GM12874 (cell line): ENCODE data around the gene LRRK1.

Experiments used
- TF ChIP-seq, protein P1 (sequence below): IDR thresholded peaks from 2 replicates; pipeline ENCODE4 v1.5.1; 2011; ENCODE audit warnings: low read depth, mild to moderate bottlenecking, control low read depth, low read length, moderate library complexity; ENCODE audit not compliant: insufficient read depth

Gene LRRK1

DNA sequence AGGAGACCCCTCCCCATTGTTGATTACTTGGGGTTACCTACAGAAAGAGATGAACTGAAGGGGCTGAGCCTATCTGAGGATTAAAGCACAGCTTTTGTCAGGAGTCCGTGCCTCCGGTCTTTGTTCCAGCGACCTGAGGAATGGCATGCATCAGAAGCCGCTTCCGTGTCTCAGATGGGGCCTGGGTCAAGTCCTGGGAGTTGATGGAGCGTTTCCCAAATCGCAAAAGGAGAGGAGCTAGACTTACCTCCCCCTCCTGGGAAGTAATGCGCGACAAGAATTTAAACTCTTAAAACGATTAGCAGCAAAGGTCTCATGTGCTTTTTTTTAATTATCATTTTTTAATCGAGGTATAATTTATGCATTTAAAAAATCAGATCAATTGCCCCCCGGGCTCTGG lies 40.5 kb upstream of the LRRK1 start:
- TF ChIP-seq, protein P1, sequence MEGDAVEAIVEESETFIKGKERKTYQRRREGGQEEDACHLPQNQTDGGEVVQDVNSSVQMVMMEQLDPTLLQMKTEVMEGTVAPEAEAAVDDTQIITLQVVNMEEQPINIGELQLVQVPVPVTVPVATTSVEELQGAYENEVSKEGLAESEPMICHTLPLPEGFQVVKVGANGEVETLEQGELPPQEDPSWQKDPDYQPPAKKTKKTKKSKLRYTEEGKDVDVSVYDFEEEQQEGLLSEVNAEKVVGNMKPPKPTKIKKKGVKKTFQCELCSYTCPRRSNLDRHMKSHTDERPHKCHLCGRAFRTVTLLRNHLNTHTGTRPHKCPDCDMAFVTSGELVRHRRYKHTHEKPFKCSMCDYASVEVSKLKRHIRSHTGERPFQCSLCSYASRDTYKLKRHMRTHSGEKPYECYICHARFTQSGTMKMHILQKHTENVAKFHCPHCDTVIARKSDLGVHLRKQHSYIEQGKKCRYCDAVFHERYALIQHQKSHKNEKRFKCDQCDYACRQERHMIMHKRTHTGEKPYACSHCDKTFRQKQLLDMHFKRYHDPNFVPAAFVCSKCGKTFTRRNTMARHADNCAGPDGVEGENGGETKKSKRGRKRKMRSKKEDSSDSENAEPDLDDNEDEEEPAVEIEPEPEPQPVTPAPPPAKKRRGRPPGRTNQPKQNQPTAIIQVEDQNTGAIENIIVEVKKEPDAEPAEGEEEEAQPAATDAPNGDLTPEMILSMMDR = no peak

DNA sequence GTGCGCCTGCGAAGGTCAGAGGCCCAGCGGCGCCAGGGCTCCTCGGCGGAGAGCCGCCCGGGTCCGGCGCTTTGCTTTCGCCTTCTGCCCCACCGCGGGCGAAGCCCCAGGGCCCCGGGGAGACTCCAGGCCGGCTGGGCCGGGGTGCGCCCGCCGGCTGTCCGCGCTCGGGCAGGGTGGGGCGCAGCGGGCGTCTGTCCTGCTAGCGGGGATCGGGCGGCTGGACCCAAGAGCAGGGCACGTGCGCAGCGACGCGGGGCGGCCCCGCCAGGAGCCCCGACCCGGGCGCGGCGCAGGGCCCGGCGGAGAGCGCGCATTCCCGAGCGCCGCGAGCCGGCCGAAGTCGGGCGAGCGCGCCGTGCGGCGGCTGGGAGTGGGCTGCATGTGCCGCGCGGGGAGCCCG lies 40.1 kb upstream of the LRRK1 start:
- TF ChIP-seq, protein P1 = no peak

DNA sequence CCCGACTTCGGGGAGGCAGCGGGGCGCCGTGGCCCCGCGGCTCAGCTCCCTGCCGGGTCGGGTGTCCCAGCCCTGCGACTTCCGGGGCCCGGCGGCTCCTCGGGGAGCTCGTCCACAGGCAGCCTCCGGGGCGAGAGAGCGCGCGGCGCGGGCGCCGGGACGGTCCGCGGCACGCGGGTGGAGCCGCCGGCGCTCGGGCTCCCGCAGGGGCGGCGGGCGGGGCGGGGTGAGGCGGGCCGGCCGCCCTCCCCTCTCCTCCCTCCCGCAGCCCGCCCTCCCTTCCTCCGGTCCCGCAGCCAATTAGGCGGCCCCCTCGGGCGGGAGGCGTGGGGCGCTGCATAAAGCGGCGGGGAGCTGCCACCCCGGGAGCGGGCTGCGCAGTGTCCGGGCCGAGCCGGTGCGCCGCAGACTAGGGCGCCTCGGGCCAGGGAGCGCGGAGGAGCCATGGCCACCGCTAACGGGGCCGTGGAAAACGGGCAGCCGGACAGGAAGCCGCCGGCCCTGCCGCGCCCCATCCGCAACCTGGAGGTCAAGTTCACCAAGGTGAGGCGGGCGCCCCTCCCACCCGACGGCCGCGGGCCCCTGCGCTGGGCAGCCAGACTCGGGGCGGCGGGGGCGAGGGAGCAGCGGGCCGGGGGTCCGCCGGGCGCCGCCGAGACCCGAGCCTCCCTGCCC lies 39.6 kb upstream of the LRRK1 start, which contains the start of gene ALDH1A3:
Gene ALDH1A3, plus strand, starts transcription at position 368 of the 675 bp plus-strand sequence. Its CDS starts 77 bp downstream, at position 445.
- TF ChIP-seq, protein P1 = no peak

DNA sequence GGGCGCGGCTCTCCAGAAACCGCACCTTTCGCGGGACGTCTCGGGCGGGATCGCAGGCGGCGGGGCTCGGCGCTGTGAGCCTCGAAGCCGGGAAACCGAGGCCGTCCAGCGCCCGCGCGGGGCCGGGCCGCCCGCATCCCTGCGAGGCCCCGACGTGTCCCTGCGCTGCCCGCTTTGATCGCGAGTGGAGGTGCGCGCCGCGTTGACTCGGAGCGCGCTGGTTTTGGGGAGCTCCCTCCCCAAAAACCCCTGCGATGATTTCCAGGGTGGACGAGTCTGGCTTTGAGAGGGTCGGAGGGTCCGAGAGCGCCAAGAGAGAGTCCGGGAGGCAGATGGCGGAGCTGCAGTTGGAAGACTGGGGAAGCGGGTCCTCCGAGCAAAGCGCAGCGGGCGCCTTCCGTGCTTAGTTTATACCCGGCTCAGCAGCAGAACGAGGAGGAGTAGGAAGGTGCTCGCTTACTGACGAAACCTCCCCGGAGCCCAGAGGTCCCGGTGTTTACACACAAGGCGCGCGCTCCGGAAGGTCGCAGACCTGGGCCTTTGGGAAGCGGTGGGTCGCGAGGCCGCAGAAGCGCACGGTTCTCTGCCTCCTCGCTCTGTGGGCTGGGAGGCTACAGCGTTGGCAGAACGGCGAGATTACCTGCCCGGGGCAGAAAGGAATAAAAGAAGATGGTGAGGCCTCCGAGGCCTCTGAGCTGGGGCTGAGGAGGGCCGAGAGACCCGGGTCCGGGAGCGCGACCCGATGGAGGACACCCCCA lies 38.8 kb upstream of the LRRK1 start:
- TF ChIP-seq, protein P1 = no peak

DNA sequence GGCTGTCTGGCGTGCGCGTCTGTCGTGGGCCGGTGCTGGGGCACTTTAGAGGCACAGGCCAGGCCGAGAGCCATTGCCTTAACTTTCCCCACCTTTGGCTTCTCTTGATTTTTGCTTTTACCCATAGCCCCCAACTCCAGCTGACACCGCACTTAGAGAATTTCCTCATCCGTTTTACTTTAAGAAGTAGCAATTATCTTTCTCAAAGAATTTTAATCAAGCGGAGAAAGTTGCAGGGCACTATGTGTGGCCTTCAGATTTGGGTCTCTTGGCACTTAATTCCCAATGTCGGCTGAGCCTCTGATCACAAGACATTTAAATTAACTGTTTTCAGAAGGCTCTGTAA lies 38.3 kb upstream of the LRRK1 start:
- TF ChIP-seq, protein P1 = no peak

DNA sequence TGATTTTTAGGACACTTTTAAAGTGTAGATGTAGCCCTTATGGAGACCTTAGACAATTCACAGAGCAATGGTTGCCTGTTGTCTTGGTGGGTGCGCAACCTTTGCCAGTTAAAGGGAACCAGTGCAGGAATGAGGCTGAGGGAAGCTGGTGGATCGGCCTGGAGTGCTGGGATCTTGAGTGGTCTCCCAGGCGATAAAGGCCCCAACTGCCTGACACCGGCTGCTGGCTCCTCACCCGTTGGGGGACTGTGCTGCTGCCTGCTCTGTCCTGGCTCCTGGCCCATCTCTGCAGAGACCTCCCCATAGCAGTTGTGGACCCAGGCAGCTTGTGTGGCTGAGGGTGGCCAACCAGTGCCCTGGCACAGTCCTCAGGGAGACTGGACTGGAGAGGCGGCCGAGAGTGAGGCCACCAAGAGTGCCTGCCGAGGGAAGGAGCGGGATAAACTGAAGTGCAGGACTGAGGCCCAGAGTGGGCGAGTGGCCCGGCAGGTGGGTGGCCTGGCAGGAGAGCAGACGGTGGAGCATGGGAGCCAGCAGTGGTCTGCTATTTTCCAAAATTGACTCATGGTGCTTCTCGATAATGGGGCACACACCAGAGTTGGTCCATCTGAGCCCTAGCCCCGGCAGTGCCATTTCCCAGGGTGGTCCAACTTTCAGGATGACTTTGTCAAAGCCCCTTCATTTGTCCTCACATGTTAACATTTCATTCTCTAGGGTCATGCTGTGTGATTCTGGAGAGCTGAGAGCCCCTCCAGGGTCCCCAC lies 37.4 kb upstream of the LRRK1 start:
- TF ChIP-seq, protein P1 = no peak

DNA sequence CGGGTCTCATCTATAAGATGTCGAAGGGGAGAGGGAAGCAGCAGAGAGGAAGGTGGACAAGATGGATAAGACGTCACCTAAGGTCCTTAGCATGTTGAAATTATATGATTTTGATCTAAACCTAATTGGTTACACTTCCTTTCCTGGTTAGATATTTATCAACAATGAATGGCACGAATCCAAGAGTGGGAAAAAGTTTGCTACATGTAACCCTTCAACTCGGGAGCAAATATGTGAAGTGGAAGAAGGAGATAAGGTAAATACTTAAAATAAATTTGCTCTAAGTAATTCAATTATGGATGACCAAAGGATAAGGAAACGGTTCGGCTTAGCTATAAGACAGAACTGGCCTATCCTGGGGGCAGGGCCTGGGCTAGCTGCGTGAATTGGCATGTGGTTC lies 34.0 kb upstream of the LRRK1 start:
- TF ChIP-seq, protein P1 = no peak
